ENCODE data around the gene TNIK.

The TNIK gene

DNA sequence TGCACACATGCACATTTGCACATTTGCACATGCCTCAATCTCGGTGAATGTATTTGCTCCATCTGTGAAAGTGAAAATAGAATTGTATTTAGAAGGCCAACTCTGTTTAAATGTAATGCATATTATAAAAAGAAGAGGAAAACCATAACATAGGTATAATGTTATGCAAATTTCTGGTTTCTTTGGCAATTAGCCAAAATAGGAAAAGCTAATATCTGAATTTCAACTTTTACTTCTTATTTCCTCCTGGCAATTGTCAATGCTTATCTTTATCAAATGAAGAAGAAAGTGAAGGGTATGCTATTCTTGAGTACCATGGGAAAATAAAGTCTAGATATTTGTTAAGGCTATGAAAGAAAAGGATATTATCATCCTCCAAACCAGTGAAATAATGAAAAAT, 357.0 kb downstream of the TNIK start:
- no peak for DNase-seq
- H3K27me3 ChIP-seq, result no peaks in the 10 kb centered on the region
- TF ChIP-seq CTCF (IDR thresholded peaks at IDR 0.05; ENCODE audit: low read depth, low read length), result no peak
- peaks cover 8% of the 10 kb centered on the region for H3K4me1 ChIP-seq
- no peaks in the 10 kb centered on the region for H3K9me3 ChIP-seq
- no peak overlapping the region for H3K4me3 ChIP-seq (ENCODE audit: low read depth, low read length)
- no peaks in the 10 kb centered on the region for H3K36me3 ChIP-seq

GRCh38 chr3:171101982-171102641, 358.1 kb downstream of the TNIK start:
- TF ChIP-seq CTCF (IDR thresholded peaks at IDR 0.05; ENCODE audit: low read depth, low read length), result no peak
- no peak overlapping the region for H3K4me3 ChIP-seq (ENCODE audit: low read depth, low read length)
- no peaks in the 10 kb centered on the region for H3K9me3 ChIP-seq
- H3K27me3 ChIP-seq, result no peaks in the 10 kb centered on the region
- no peak for DNase-seq
- H3K36me3 ChIP-seq, result no peaks in the 10 kb centered on the region
- H3K4me1 ChIP-seq, result peaks cover 8% of the 10 kb centered on the region

DNA sequence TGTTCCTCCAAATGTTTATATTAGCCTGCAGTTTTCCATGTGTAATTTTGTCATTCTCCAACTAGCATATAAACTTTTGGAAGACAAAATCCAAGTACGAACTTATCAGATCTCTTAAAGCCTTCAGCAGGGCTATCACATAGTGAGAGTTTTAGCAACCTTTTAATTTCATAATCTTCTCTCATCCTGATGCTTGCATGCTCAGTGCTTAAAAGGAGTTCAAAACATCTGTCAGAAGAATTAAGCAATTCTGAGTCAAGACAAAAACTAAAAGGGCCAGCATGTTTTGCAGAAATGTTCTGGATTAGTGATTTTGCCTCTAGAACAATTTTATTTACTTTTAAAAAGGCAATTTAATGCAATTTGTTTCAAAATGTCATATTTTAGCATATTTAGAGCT, 360.3 kb downstream of the TNIK start:
- H3K9me3 ChIP-seq, result no peaks in the 10 kb centered on the region
- no peaks in the 10 kb centered on the region for H3K36me3 ChIP-seq
- no peak for TF ChIP-seq CTCF (IDR thresholded peaks at IDR 0.05; ENCODE audit: low read depth, low read length)

DNA sequence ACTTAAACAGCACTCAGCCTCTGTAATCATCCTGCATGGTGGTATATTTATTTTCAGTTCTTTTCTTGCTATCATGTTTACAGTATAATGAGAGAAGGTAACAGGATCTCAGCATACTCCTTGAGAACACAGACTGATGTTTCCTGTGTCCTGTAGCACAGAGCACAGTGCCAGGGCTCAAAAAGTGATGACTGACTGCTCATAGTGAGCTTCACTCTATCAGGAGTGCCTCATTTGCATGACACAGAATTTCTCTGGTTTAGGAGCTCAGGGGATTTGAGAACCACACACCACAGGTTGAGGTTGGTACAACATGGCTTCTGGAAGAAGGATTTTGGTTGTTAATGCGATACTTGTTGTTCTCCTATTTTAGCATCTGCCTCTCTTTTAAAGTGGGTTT, 365.1 kb downstream of the TNIK start:
- Histone ChIP-seq H3K9me3 (no peaks in the 10 kb centered on the region), H3K27me3 (no peaks in the 10 kb centered on the region), H3K4me1 (peaks cover 4% of the 10 kb centered on the region), H3K4me3 (ENCODE audit: low read depth, low read length) (no peak overlapping the region), H3K36me3 (no peaks in the 10 kb centered on the region)
- TF ChIP-seq CTCF (IDR thresholded peaks at IDR 0.05; ENCODE audit: low read depth, low read length), result no peak
- no peak for DNase-seq

More for the DNA sequence above, 360.3 kb downstream of the TNIK start:
- H3K4me3 ChIP-seq (ENCODE audit: low read depth, low read length), result no peak overlapping the region
- no peaks in the 10 kb centered on the region for H3K27me3 ChIP-seq
- peaks cover 8% of the 10 kb centered on the region for H3K4me1 ChIP-seq
- DNase-seq, result no peak

DNA sequence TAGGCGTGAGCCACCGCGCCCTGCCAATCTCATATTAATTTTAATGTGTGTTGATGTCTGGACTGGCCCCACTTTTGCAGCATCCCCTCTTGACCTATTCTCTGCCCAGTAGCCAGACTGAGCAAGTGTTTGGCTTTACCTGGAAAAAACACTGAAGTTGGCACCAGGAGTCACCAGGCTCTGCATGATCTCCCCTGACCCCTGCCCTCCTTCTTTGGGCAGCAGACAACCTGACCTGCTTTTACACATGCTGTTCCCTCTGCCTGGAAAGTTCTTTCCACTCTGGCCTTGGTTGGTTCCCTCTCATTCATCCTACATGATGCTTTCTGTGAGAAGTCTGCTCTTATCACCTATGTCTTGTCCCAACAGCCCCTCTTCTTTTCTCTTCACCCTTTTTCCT, 365.8 kb downstream of the TNIK start:
- no peak for TF ChIP-seq CTCF (IDR thresholded peaks at IDR 0.05; ENCODE audit: low read depth, low read length)
- DNase-seq, result no peak
- no peaks in the 10 kb centered on the region for H3K9me3 ChIP-seq
- H3K27me3 ChIP-seq, result no peaks in the 10 kb centered on the region
- no peak overlapping the region for H3K4me3 ChIP-seq (ENCODE audit: low read depth, low read length)
- no peaks in the 10 kb centered on the region for H3K36me3 ChIP-seq
- H3K4me1 ChIP-seq, result peaks cover 7% of the 10 kb centered on the region

- no peak for DNase-seq
Observed at GRCh38 chr3:171093462-171093861, 366.7 kb downstream of the TNIK start.

More at GRCh38 chr3:171093462-171093861, 366.7 kb downstream of the TNIK start:
- Histone ChIP-seq H3K9me3 (no peaks in the 10 kb centered on the region), H3K4me1 (peaks cover 15% of the 10 kb centered on the region), H3K4me3 (ENCODE audit: low read depth, low read length) (no peak overlapping the region), H3K36me3 (no peaks in the 10 kb centered on the region), H3K27me3 (no peaks in the 10 kb centered on the region)
- no peak for TF ChIP-seq CTCF (IDR thresholded peaks at IDR 0.05; ENCODE audit: low read depth, low read length)
